BE2C (cell line): ENCODE results near the gene PXK.

Experiments
- DNase-seq: peaks from one replicate; pipeline ENCODE4 v3.0.0-alpha.2; 2020
- H3K27me3 ChIP-seq: fragments of 250-450 bp; sonication (Bioruptor Pico); 2 replicates; pipeline ENCODE4 v1.5.1; 2020; ENCODE audit warnings: mild to moderate bottlenecking
- H3K36me3 ChIP-seq: fragments of 250-450 bp; sonication (Bioruptor Pico); 2 replicates; pipeline ENCODE4 v1.5.1; 2020; ENCODE audit warnings: mild to moderate bottlenecking
- H3K4me1 ChIP-seq: fragments of 250-450 bp; sonication (Bioruptor Pico); 2 replicates; pipeline ENCODE4 v1.5.1; 2020
- H3K4me3 ChIP-seq: 2 replicates; pipeline ENCODE4 v1.5.1; 2011; ENCODE audit warnings: low read depth, low read length
- H3K9me3 ChIP-seq: fragments of 250-450 bp; sonication (Bioruptor Pico); 2 replicates; pipeline ENCODE4 v1.5.1; 2020
- TF ChIP-seq, protein P1 (sequence below): IDR thresholded peaks from 2 replicates; pipeline ENCODE4 v1.5.1; 2012; ENCODE audit warnings: mild to moderate bottlenecking, low read depth, low read length

PXK gene

DNA sequence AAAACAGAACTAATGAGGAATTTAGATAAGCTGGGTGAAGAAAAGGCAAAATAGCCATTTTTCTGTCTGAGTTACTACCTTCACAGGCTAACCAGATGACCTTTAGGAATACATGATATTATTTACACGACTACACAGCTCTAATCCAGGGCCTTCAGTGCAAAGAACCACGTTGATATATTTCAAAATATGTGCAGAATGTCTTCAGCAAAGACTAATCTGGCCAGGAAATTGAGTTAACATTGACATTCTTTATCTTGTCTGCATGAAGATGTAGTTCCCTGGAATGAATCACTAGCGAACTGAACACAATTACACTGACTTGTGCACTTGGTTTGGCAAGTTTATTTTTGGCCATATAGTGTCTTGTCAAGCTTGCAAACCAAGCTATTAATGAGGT, 59.5 kb downstream of the PXK start:
- TF ChIP-seq, protein P1, sequence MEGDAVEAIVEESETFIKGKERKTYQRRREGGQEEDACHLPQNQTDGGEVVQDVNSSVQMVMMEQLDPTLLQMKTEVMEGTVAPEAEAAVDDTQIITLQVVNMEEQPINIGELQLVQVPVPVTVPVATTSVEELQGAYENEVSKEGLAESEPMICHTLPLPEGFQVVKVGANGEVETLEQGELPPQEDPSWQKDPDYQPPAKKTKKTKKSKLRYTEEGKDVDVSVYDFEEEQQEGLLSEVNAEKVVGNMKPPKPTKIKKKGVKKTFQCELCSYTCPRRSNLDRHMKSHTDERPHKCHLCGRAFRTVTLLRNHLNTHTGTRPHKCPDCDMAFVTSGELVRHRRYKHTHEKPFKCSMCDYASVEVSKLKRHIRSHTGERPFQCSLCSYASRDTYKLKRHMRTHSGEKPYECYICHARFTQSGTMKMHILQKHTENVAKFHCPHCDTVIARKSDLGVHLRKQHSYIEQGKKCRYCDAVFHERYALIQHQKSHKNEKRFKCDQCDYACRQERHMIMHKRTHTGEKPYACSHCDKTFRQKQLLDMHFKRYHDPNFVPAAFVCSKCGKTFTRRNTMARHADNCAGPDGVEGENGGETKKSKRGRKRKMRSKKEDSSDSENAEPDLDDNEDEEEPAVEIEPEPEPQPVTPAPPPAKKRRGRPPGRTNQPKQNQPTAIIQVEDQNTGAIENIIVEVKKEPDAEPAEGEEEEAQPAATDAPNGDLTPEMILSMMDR: no peak
- H3K27me3 ChIP-seq: no peaks in the 10 kb centered on the region
- no peaks in the 10 kb centered on the region for H3K4me1 ChIP-seq
- no peaks in the 10 kb centered on the region for H3K36me3 ChIP-seq
- H3K9me3 ChIP-seq: no peaks in the 10 kb centered on the region
- H3K4me3 ChIP-seq: no peak overlapping the region
- DNase-seq: no peak

DNA sequence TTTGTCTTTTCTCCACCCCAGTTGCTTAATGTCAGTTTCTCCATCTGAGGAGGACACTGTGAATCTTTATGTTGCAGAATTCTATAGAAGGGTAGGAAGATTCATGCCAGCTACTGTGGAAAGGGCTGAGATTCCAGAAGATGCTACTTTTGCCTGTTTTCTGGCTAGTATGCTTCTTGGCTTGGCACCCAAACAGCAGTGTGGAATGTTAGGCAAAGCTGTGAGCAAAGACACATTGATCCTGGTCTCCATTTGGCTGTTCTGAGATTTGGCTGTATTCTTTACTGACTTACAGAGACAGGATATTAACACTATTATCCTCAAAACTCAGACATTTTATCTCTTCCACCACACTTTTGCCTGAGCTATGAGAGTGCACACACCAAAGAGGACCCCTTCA, 61.6 kb downstream of the PXK start:
- Histone ChIP-seq H3K27me3 (no peaks in the 10 kb centered on the region), H3K4me3 (no peak overlapping the region), H3K36me3 (no peaks in the 10 kb centered on the region), H3K4me1 (no peaks in the 10 kb centered on the region), H3K9me3 (no peaks in the 10 kb centered on the region)
- DNase-seq: no peak
- TF ChIP-seq, protein P1: no peak

- Histone ChIP-seq H3K4me1 (no peaks in the 10 kb centered on the region), H3K27me3 (no peaks in the 10 kb centered on the region), H3K9me3 (no peaks in the 10 kb centered on the region), H3K36me3 (no peaks in the 10 kb centered on the region), H3K4me3 (no peak overlapping the region)
- no peak for DNase-seq
- TF ChIP-seq, protein P1: no peak
Observed at GRCh38 chr3:58398669-58399333, 66.1 kb downstream of the PXK start.

DNA sequence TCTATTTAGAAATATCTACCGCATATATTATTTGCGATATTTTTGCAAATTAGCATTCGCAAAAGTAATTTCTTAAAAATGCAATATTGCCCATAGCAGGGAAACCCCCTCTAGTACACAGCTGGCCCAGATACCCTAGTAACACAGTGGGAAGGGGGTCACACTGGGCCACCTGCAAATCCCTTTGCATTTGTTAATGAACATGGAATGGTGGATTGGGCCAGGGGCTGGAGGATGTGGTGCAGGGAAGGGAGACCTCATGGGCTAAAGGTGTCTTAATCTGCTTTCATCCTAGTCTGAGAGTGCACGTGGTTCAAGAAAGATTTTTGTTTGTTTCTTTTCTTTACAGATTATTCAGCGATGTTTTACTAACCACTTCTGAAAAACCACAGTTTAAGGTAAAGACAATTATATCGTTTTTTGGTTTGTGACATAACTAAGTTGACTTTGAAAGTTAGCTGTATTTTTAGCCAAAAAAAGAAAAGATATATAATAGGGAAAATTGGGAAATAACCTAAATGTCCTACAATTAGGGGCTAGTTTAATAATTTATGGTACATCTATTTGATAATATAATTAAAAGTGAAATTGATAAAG, 70.9 kb downstream of the PXK start:
- DNase-seq: no peak
- Histone ChIP-seq H3K9me3 (no peaks in the 10 kb centered on the region), H3K27me3 (no peaks in the 10 kb centered on the region), H3K4me1 (no peaks in the 10 kb centered on the region), H3K4me3 (no peak overlapping the region), H3K36me3 (no peaks in the 10 kb centered on the region)
- TF ChIP-seq, protein P1: no peak

GRCh38 chr3:58404396-58404795, 71.7 kb downstream of the PXK start:
- no peak overlapping the region for H3K4me3 ChIP-seq
- no peaks in the 10 kb centered on the region for H3K9me3 ChIP-seq
- no peaks in the 10 kb centered on the region for H3K4me1 ChIP-seq
- TF ChIP-seq, protein P1: no peak
- H3K27me3 ChIP-seq: no peaks in the 10 kb centered on the region
- peak; percentile 23 for DNase-seq
- no peaks in the 10 kb centered on the region for H3K36me3 ChIP-seq

DNA sequence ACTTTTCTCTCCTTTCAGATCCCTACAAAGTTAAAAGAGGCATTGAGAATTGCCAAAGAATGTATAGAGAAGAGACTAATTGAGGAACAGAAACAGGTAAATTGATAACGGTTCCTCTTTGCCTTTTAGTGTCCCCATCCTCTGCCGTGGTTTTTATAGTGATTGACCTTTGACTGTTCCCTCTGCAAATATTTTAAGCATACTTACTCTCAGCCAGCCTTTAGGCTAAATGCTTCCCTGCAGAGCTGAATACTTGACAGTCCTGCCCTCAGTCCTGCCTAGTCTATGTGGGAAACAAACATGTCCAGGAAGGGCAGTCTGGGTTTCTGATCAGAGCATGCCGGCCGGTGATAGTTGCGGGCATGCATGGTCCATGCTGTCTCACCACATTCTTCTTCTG, 76.2 kb downstream of the PXK start:
- DNase-seq: no peak
- H3K27me3 ChIP-seq: no peaks in the 10 kb centered on the region
- H3K4me1 ChIP-seq: no peaks in the 10 kb centered on the region
- H3K4me3 ChIP-seq: no peak overlapping the region
- TF ChIP-seq, protein P1: no peak
- no peaks in the 10 kb centered on the region for H3K36me3 ChIP-seq
- H3K9me3 ChIP-seq: no peaks in the 10 kb centered on the region
